ENCODE data around the gene SLC22A23.

SLC22A23 gene

GRCh38 chr6:3415082-3415453 is 41.8 kb downstream of the SLC22A23 start:
- ChIA-PET CTCF (interaction anchor here (0.9 to 1.0 kb wide), 2 partner anchors 13 to 133 kb away, joined by 3 to 4 read pairs; no protein-coding TSS in a partner anchor), POLR2A (ENCODE audit: low non-redundant PET) (no interaction called here)
- no peak for TF ChIP-seq CTCF (conservative IDR thresholded peaks at IDR 0.05; ENCODE audit: low read depth)
- DNase-seq (ENCODE audit: low spot score), result no peak
- peak overlapping the region; percentile 36 for H3K27ac ChIP-seq

GRCh38 chr6:3414327-3415081 is 42.3 kb downstream of the SLC22A23 start:
- CTCF ChIA-PET, result interaction anchor here (0.9 to 1.0 kb wide), 2 partner anchors 14 to 133 kb away, joined by 3 to 4 read pairs; no protein-coding TSS in a partner anchor
- POLR2A ChIA-PET (ENCODE audit: low non-redundant PET), result no interaction called here
- DNase-seq (ENCODE audit: low spot score), result peak; percentile 79
- H3K27ac ChIP-seq, result peak overlapping the region; percentile 36
- TF ChIP-seq CTCF (conservative IDR thresholded peaks at IDR 0.05; ENCODE audit: low read depth), result no peak

DNA sequence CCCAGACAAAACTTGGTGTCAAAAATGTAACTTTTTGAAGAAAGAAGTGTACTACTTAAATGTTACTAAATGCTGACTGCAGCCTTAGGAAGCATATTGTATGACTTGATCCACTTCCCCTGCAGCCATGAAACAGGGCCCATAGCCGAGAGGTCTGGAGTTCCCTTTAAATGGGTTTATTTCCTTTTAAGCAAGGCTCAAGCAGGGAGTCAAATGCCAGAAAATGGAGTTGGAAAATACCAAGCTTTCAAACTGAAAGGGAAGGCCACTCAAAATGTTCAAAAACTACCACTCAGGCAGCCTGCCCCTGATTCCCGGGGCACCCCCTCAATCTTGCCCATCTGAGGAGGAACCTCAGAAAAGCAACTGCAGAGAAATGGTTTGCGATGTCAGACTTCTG is 43.3 kb downstream of the SLC22A23 start:
- ChIA-PET POLR2A (ENCODE audit: low non-redundant PET) (no interaction called here), CTCF (no interaction called here)
- no peak for TF ChIP-seq CTCF (conservative IDR thresholded peaks at IDR 0.05; ENCODE audit: low read depth)
- no peak overlapping the region for H3K27ac ChIP-seq
- no peak for DNase-seq (ENCODE audit: low spot score)

DNA sequence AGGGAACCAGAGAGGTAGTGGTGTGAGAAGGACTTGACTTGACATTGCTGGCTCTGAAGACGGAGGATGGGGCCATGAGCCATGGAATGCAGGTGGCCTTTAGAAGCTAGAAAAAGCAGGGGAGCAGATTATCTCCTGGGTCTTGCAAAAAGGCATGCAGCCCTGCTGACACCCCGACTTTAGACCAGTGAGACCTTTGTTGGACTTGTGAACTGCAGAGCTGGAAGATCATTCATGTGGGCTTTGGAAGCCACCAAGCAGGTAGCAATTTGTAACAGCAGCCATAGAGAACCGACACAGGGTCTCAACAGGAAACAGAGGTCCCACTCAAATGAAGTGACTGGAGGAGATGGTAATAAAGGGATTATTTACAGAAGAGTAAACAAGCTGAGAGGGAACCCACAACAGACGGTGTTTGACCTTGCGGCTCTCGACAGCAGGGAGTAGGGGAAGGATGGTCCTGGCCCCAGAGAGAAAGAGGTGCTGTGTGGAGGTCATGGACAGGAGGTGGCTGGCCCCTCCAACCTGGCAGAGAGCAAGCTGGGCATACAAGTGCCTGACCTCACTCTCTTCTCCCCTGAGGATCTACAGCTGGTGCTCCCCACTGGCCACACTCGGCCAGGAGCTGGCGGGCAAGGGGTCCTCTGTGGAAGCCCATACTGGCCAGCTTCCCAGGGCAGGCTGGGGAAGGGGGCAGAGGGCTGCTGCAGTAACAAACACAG is 43.9 kb downstream of the SLC22A23 start:
- CTCF ChIA-PET, result interaction anchor here (0.6 kb wide), 1 partner anchor 133 kb away, joined by 3 read pairs; no protein-coding TSS in a partner anchor
- POLR2A ChIA-PET (ENCODE audit: low non-redundant PET), result no interaction called here
- no peak for TF ChIP-seq CTCF (conservative IDR thresholded peaks at IDR 0.05; ENCODE audit: low read depth)
- H3K27ac ChIP-seq, result no peak overlapping the region
- DNase-seq (ENCODE audit: low spot score), result no peak

- H3K27ac ChIP-seq, result no peak overlapping the region
- no peak for TF ChIP-seq CTCF (conservative IDR thresholded peaks at IDR 0.05; ENCODE audit: low read depth)
- no peak for DNase-seq (ENCODE audit: low spot score)
- ChIA-PET POLR2A (ENCODE audit: low non-redundant PET) (no interaction called here), CTCF (interaction anchor here (0.5 to 1.1 kb wide), 2 partner anchors 90 to 131 kb away, joined by 3 to 4 read pairs; no protein-coding TSS in a partner anchor)
Measured at GRCh38 chr6:3411967-3412778, 44.7 kb downstream of the SLC22A23 start.
